Measurements from ENCODE around the gene KCNH2.
"Not testable (repeated sequence)": the region's sequence is repeated elsewhere in the genome, so short reads cannot be mapped to it uniquely, and the experiment has no call there.

Gene KCNH2

DNA sequence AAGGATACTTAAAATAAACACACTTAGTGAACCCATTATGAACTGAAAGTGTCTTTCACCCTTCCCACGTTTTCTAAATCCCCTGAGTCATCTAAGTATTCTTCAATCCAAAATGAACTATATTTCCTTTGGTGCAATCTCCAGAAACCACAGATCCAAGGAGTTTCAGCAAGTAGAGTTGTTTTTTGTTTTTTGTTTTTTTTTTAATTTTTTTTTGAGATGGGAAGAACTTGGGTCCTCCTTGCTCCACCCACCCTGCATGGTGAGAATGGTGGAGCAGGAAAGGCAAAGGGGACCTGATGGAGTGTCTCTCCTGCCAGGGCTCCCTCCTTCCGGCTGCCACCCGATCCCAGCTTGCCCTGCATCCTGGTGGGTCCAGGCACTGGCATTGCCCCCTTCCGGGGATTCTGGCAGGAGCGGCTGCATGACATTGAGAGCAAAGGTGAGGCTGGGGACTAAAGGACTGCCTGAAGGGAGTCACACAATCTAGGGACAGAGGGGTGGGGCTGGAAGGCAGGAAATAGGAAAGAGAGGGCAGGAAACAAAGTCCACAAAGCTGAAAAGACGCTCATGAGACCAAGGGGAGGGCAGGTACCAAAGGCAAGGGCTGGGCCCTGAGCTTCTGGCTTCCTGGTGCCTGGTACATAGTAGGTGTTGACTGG, 34.0 kb upstream of the KCNH2 start:
- Histone ChIP-seq H3K27ac (ENCODE audit: extremely low read depth, low read depth, low read length) (no peak overlapping the region), H3K4me1 (ENCODE audit: control insufficient read depth, insufficient read depth, low read length) (no peaks in the 10 kb centered on the region), H3K36me3 (ENCODE audit: control insufficient read depth in 2 of 2, insufficient read depth in 1 of 2, low read length in 2 of 2) (no peaks in the 10 kb centered on the region), H3K9me3 (ENCODE audit: control insufficient read depth, insufficient read depth, low read depth, low read length) (no peaks in the 10 kb centered on the region), H3K4me3 (ENCODE audit: low read depth, low read length) (no peak overlapping the region)
- POLR2A ChIA-PET: interaction anchor here (0.6 to 1.0 kb wide), 3 partner anchors 46 to 207 kb away, joined by 3 read pairs; partner anchors contain the start of gene CDK5
- TF ChIP-seq, protein P1, sequence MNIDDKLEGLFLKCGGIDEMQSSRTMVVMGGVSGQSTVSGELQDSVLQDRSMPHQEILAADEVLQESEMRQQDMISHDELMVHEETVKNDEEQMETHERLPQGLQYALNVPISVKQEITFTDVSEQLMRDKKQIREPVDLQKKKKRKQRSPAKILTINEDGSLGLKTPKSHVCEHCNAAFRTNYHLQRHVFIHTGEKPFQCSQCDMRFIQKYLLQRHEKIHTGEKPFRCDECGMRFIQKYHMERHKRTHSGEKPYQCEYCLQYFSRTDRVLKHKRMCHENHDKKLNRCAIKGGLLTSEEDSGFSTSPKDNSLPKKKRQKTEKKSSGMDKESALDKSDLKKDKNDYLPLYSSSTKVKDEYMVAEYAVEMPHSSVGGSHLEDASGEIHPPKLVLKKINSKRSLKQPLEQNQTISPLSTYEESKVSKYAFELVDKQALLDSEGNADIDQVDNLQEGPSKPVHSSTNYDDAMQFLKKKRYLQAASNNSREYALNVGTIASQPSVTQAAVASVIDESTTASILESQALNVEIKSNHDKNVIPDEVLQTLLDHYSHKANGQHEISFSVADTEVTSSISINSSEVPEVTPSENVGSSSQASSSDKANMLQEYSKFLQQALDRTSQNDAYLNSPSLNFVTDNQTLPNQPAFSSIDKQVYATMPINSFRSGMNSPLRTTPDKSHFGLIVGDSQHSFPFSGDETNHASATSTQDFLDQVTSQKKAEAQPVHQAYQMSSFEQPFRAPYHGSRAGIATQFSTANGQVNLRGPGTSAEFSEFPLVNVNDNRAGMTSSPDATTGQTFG (tag by site-specific recombination; IDR thresholded peaks at IDR 0.05; ENCODE audit: borderline replicate concordance): no peak
- TF ChIP-seq ZNF624 (tag by site-specific recombination; IDR thresholded peaks at IDR 0.05) (no peak), ZNF335 (tag by site-specific recombination; conservative IDR thresholded peaks at IDR 0.05) (peak; percentile 43; the same call in 1 of the 2 replicates), ZNF223 (tag by site-specific recombination; IDR thresholded peaks at IDR 0.05) (peak; percentile 50; the same call in 1 of the 2 replicates), ZNF600 (tag by site-specific recombination; IDR thresholded peaks at IDR 0.05) (no peak), ZNF501 (tag by site-specific recombination; IDR thresholded peaks at IDR 0.05) (no peak), ZNF394 (tag by site-specific recombination; IDR thresholded peaks at IDR 0.05; ENCODE audit: borderline replicate concordance) (no peak), KLF9 (tag by site-specific recombination; IDR thresholded peaks at IDR 0.05; ENCODE audit: low read depth) (no peak), ZNF292 (tag by site-specific recombination; IDR thresholded peaks at IDR 0.05; ENCODE audit: borderline replicate concordance, low read depth) (no peak)
- TF ChIP-seq, protein P2, sequence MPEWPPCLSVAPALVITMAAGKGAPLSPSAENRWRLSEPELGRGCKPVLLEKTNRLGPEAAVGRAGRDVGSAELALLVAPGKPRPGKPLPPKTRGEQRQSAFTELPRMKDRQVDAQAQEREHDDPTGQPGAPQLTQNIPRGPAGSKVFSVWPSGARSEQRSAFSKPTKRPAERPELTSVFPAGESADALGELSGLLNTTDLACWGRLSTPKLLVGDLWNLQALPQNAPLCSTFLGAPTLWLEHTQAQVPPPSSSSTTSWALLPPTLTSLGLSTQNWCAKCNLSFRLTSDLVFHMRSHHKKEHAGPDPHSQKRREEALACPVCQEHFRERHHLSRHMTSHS (tag by site-specific recombination; IDR thresholded peaks at IDR 0.05): no peak
- TF ChIP-seq, protein P3, sequence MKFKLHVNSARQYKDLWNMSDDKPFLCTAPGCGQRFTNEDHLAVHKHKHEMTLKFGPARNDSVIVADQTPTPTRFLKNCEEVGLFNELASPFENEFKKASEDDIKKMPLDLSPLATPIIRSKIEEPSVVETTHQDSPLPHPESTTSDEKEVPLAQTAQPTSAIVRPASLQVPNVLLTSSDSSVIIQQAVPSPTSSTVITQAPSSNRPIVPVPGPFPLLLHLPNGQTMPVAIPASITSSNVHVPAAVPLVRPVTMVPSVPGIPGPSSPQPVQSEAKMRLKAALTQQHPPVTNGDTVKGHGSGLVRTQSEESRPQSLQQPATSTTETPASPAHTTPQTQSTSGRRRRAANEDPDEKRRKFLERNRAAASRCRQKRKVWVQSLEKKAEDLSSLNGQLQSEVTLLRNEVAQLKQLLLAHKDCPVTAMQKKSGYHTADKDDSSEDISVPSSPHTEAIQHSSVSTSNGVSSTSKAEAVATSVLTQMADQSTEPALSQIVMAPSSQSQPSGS (tag by site-specific recombination; IDR thresholded peaks at IDR 0.05; ENCODE audit: low read depth): no peak
- CTCF ChIA-PET: interaction anchor here (0.6 to 2.9 kb wide), 17 partner anchors 7 to 232 kb away, joined by 3 to 27 read pairs (median 4); partner anchors contain the start of genes ATG9B and CDK5

GRCh38 chr7:151011616-151012015, 33.5 kb upstream of the KCNH2 start:
- not testable (repeated sequence) for H3K4me3 ChIP-seq (ENCODE audit: low read depth, low read length); H3K36me3 ChIP-seq (ENCODE audit: control insufficient read depth in 2 of 2, insufficient read depth in 1 of 2, low read length in 2 of 2); H3K27ac ChIP-seq (ENCODE audit: extremely low read depth, low read depth, low read length); H3K4me1 ChIP-seq (ENCODE audit: control insufficient read depth, insufficient read depth, low read length); H3K9me3 ChIP-seq (ENCODE audit: control insufficient read depth, insufficient read depth, low read depth, low read length)
- ChIA-PET POLR2A (interaction anchor here (0.7 to 1.3 kb wide), 2 partner anchors 17 to 208 kb away, joined by 3 to 6 read pairs; partner anchors contain the start of gene ABCB8), CTCF (interaction anchor here (0.7 to 2.9 kb wide), 13 partner anchors 8 to 158 kb away, joined by 3 to 27 read pairs (median 4); partner anchors contain the start of gene ATG9B)

DNA sequence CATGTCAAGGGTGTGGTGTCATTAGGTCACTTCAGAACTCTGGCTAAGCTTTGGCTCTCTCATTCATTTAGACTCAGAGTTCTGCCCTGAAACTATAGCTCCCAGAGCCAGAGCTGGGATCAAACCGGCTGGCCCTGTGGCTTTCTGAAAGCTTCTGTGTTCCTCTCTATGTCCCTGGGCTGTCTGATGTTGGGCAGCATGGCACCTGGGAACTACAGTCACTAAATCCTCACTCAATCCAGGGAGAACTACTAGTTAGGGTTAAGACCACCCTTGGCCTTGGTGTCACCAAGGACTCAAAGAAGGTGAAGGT, 32.9 kb upstream of the KCNH2 start:
- H3K36me3 ChIP-seq (ENCODE audit: control insufficient read depth in 2 of 2, insufficient read depth in 1 of 2, low read length in 2 of 2): no peaks in the 10 kb centered on the region
- H3K4me3 ChIP-seq (ENCODE audit: low read depth, low read length): no peak overlapping the region
- no peak for TF ChIP-seq ZNF510 (tag by site-specific recombination; IDR thresholded peaks at IDR 0.05; ENCODE audit: insufficient replicate concordance)
- TF ChIP-seq ZNF580 (tag by site-specific recombination; IDR thresholded peaks at IDR 0.05): no peak
- no peak for TF ChIP-seq ZFP37 (tag by site-specific recombination; IDR thresholded peaks at IDR 0.05)
- TF ChIP-seq ZNF10 (tag by site-specific recombination; IDR thresholded peaks at IDR 0.05): no peak
- POLR2A ChIA-PET: interaction anchor here (1.3 kb wide), 1 partner anchor 17 kb away, joined by 6 read pairs; the partner anchor contains the start of gene ABCB8
- CTCF ChIA-PET: interaction anchor here (0.6 to 2.9 kb wide), 14 partner anchors 8 to 158 kb away, joined by 3 to 27 read pairs (median 4); partner anchors contain the start of gene ATG9B
- no peak overlapping the region for H3K27ac ChIP-seq (ENCODE audit: extremely low read depth, low read depth, low read length)
- no peaks in the 10 kb centered on the region for H3K9me3 ChIP-seq (ENCODE audit: control insufficient read depth, insufficient read depth, low read depth, low read length)
- H3K4me1 ChIP-seq (ENCODE audit: control insufficient read depth, insufficient read depth, low read length): no peaks in the 10 kb centered on the region

All from HEK293 (cell line).